OCI-LY3 (cell line): Measurements from ENCODE around the gene PRPF39.
"Not testable (repeated sequence)": the region's sequence is repeated elsewhere in the genome, so short reads cannot be mapped to it uniquely, and the experiment has no call there.

Source experiments
- H2AFZ ChIP-seq: fragments of 200-600, 300-600 bp; shearing (Covaris generic); 2 replicates; pipeline ENCODE4 v1.6.0; 2014; ENCODE audit warnings: antibody characterized with exemption, low read depth, low read length
- H3K27ac ChIP-seq: fragments of 200-600, 300-600 bp; sonication (generic); 2 replicates; pipeline ENCODE4 v1.5.1; 2014; ENCODE audit warnings: mild to moderate bottlenecking, low read length, moderate library complexity, mixed read lengths
- H3K27me3 ChIP-seq: fragments of 200-600, 300-600 bp; sonication (generic); 2 replicates; pipeline ENCODE4 v1.6.1; 2014; ENCODE audit warnings: low read depth, low read length, mixed read lengths
- H3K36me3 ChIP-seq: fragments of 200-600, 300-600 bp; sonication (generic); replicated peaks from 2 replicates; pipeline ENCODE3; 2014; ENCODE audit warnings: low read depth, low read length, mixed read lengths
- H3K4me1 ChIP-seq: fragments of 300-600, 200-600 bp; sonication (generic); 2 replicates; pipeline ENCODE4 v1.6.1; 2014; ENCODE audit warnings: low read length, mixed read lengths
- H3K4me2 ChIP-seq: fragments of 200-600, 300-600 bp; sonication (generic); 2 replicates; pipeline ENCODE4 v1.6.1; 2014; ENCODE audit warnings: low read length, mixed read lengths
- H3K4me3 ChIP-seq: fragments of 300-600, 200-600 bp; sonication (generic); 2 replicates; pipeline ENCODE4 v1.5.1; 2014; ENCODE audit warnings: antibody characterized with exemption, mild to moderate bottlenecking, low read length, moderate library complexity
- H3K79me2 ChIP-seq: fragments of 300-600, 200-600 bp; shearing (Covaris generic); 2 replicates; pipeline ENCODE4 v1.6.1; 2014; ENCODE audit warnings: mild to moderate bottlenecking, low read length, mixed read lengths
- H3K9ac ChIP-seq: fragments of 300-600, 200-600 bp; shearing (Covaris generic); 2 replicates; pipeline ENCODE4 v1.6.0; 2014; ENCODE audit warnings: mild to moderate bottlenecking, low read length, moderate library complexity
- H3K9me3 ChIP-seq: fragments of 200-600, 300-600 bp; shearing (Covaris generic); 2 replicates; pipeline ENCODE4 v1.6.1; 2014; ENCODE audit warnings: low read length, mixed read lengths; ENCODE audit not compliant: insufficient read depth
- H4K20me1 ChIP-seq: fragments of 200-600, 300-600 bp; sonication (generic); 2 replicates; pipeline ENCODE4 v1.6.1; 2016; ENCODE audit warnings: low read length, mixed read lengths; ENCODE audit not compliant: insufficient read depth
- CTCF ChIP-seq: fragments of 200-600, 300-600 bp; sonication (generic); IDR thresholded peaks from 2 replicates; pipeline ENCODE4 v1.5.1; 2014; ENCODE audit warnings: antibody characterized with exemption, low read length, low read depth
- EZH2phosphoT487 ChIP-seq: fragments of 200-600 bp; shearing (Covaris generic); IDR thresholded peaks from 2 replicates; pipeline ENCODE4 v1.6.1; 2018; ENCODE audit warnings: antibody characterized with exemption, mixed run types, low read depth

The PRPF39 gene

GRCh38 chr14:45136399-45136798, 52.5 kb downstream of the PRPF39 start:
- Histone ChIP-seq H3K9ac (peak overlapping the region; percentile 82), H4K20me1 (no peaks in the 10 kb centered on the region; the same call in 1 of the 2 replicates), H3K9me3 (no peaks in the 10 kb centered on the region), H3K79me2 (peaks cover 80% of the 10 kb centered on the region), H3K4me1 (peaks cover 22% of the 10 kb centered on the region), H3K27ac (peak overlapping the region; percentile 90), H3K36me3 (no peaks in the 10 kb centered on the region), H2AFZ (no peak overlapping the region), H3K4me2 (peak overlapping the region; percentile 74), H3K27me3 (no peaks in the 10 kb centered on the region), H3K4me3 (peak overlapping the region; percentile 91)
- TF ChIP-seq CTCF, result no peak

DNA sequence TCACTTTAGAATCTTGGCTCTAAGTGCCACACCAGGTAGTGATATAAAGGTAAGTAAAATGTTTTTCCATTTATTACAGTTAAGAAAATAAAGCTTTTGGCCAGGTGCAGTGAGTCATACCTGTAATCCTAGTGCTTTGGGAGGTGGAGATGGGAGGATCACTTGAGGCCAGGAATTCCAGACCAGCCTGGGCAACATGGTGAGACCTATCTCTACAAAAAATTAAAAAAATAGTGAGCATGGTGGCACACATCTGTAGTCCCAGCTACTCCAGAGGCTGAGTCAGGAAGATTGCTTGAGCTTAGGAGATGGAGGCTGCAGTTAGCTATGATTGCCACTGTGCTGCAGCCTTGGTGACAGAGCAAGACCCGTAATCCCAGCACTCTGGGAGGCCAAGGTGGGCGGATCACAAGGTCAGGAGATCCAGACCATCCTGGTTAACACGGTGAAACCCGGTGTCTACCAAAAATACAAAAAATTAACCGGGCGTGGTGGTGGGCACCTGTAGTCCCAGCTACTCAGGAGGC, 56.8 kb downstream of the PRPF39 start:
- Histone ChIP-seq H3K4me1 (peaks cover 44% of the 10 kb centered on the region), H4K20me1 (no peaks in the 10 kb centered on the region; the same call in 1 of the 2 replicates), H3K36me3 (no peaks in the 10 kb centered on the region), H3K27ac (no peak overlapping the region), H3K27me3 (no peaks in the 10 kb centered on the region), H3K4me2 (no peak overlapping the region), H3K79me2 (peaks cover 82% of the 10 kb centered on the region), H3K9ac (no peak overlapping the region), H2AFZ (no peak overlapping the region), H3K9me3 (no peaks in the 10 kb centered on the region), H3K4me3 (no peak overlapping the region)
- TF ChIP-seq CTCF, result no peak
- no peak for TF ChIP-seq EZH2phosphoT487

- Histone ChIP-seq H3K9ac (0 out of 2 replicates have a peak overlapping the region, but pooled peaks have one; percentile 2), H3K4me1 (peaks cover 42% of the 10 kb centered on the region)
- H2AFZ ChIP-seq, result not testable (repeated sequence)
Observed at GRCh38 chr14:45142083-45142482, 58.2 kb downstream of the PRPF39 start.

GRCh38 chr14:45144658-45145057, 60.7 kb downstream of the PRPF39 start:
- H3K27ac ChIP-seq, result peak overlapping the region; percentile 71
- H3K4me2 ChIP-seq, result peak overlapping the region; percentile 15

More at GRCh38 chr14:45142083-45142482, 58.2 kb downstream of the PRPF39 start:
- not testable (repeated sequence) for H3K27me3 ChIP-seq, H3K27ac ChIP-seq, H3K9me3 ChIP-seq, H4K20me1 ChIP-seq, H3K36me3 ChIP-seq
- H3K4me2 ChIP-seq, result peak overlapping the region; percentile 63
- H3K4me3 ChIP-seq, result peak overlapping the region; percentile 51
- H3K79me2 ChIP-seq, result peaks cover 69% of the 10 kb centered on the region

More at GRCh38 chr14:45144658-45145057, 60.7 kb downstream of the PRPF39 start:
- H2AFZ ChIP-seq, result no peak overlapping the region
- H3K27me3 ChIP-seq, result no peaks in the 10 kb centered on the region
- peaks cover 49% of the 10 kb centered on the region for H3K79me2 ChIP-seq
- H3K4me1 ChIP-seq, result peaks cover 26% of the 10 kb centered on the region
- no peak overlapping the region for H3K9ac ChIP-seq
- no peak for TF ChIP-seq EZH2phosphoT487
- TF ChIP-seq CTCF, result no peak
- H3K9me3 ChIP-seq, result no peaks in the 10 kb centered on the region
- no peaks in the 10 kb centered on the region for H4K20me1 ChIP-seq
- H3K36me3 ChIP-seq, result peaks cover 5% of the 10 kb centered on the region
- H3K4me3 ChIP-seq, result no peak overlapping the region
